HTERT RPE-1 (cell line): Measurements from ENCODE around the gene ANKRD12.
"Not testable (repeated sequence)": the region's sequence is repeated elsewhere in the genome, so short reads cannot be mapped to it uniquely, and the experiment has no call there.

ENCODE experiments used
- in situ Hi-C: fragments of 300-500 bp; cut with MboI; formaldehyde crosslinking; loops from 4 replicates; pipeline ENCODE4 v1.14.3; 2020; ENCODE audit warnings: low sequenced_read_pairs

ANKRD12 gene

DNA sequence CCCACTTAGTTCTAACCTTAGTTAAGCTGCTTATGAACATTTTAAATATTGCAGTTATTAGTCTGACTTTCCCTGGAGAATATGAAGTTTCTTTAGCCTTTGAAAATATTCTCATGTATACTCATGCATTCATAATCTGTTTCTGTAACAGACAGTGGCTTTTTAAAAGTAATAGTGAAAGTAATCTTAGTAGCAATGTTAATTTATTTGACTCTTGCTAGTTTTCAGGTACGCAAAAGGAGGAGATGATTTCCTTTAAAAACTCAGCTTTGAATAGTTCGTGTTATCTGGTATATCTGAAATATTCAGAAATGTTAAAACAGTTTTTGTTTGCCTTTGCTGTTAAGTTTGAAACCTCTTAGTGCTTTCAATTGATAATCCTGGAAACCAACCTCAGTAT is 3.8 kb downstream of the ANKRD12 start:
- in situ Hi-C loops = no loop called here

GRCh38 chr18:9140984-9141383 is 4.4 kb downstream of the ANKRD12 start:
- in situ Hi-C loops = no loop called here

DNA sequence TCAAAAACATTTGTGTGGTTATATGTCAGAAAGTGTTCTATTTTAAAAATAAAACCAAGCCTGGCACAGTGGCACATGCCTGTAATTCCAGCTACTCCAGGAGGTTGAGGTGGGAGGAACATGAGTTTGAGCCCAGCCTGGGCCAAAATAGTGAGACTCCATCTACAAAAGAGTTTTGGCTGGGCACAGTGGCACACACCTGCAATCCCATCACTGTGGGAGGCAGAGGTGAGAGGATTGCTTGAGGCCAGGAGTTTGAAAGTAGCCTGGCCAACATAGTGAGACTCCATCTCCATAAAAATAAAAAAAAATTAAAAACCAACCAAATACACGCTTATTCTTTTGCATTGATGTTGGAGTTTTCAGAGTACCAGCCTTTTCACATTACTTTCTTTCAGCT is 9.6 kb downstream of the ANKRD12 start:
- in situ Hi-C loops = no loop called here

- in situ Hi-C loops = no loop called here
Observed at GRCh38 chr18:9147440-9148202, 11.0 kb downstream of the ANKRD12 start.

DNA sequence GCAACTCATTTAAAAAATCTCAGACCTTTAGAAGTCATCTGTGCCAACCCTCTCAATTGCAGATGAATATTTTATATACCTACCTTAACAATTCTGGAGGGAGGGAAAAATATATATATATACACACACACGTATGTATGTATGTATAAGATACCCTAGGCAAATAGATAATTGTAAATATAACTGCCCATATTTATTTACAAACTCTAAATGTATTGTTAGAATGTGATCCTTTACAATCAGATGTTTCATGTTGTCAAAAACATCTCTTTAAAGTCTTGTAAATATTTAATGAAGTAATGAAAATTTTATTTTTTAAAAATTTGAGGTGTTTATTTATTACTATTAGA is 11.6 kb downstream of the ANKRD12 start:
- in situ Hi-C loops = no loop called here

DNA sequence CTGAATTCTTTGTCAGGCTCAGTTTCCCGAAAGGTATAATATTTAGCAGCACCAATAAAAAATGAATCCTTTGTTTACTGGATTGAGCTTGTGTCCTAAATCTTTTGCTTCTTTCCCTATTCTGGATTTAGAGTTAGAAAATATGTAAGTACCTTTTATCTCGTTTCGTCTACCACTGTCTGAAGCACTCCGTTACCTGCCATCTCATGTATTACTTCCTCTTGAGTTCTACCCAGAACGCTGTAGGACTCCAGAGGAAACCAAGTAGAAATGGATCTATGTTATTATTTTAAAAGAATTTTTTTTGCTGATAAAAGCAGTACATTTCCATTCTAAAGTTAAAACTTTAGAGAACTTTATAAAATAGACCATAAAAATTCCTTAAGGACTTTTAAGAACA is 13.5 kb downstream of the ANKRD12 start:
- in situ Hi-C loops = no loop called here

- in situ Hi-C loops = no loop called here
Observed at GRCh38 chr18:9153256-9153655, 16.7 kb downstream of the ANKRD12 start.

GRCh38 chr18:9156604-9157249 is 20.1 kb downstream of the ANKRD12 start:
- in situ Hi-C loops = no loop called here

DNA sequence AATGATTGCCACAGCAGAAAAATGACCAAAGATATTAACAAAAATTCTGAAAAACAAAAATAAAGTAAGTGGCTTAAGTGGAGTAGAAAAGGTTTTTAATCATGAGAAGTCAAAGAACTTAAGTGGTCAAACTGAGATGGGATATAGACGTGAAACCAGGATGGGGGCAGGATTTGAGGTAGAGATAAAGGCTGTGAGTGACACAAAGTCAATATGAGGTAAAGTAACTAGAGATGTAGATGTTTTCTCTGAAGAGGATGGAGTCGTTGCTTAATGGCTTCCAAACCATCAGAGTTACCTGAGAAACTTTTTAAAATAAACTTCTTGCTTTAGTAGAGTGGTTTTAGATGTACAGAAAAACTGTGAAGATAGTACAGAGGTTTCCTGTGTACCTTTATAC is 21.2 kb downstream of the ANKRD12 start:
- in situ Hi-C loops = no loop called here

DNA sequence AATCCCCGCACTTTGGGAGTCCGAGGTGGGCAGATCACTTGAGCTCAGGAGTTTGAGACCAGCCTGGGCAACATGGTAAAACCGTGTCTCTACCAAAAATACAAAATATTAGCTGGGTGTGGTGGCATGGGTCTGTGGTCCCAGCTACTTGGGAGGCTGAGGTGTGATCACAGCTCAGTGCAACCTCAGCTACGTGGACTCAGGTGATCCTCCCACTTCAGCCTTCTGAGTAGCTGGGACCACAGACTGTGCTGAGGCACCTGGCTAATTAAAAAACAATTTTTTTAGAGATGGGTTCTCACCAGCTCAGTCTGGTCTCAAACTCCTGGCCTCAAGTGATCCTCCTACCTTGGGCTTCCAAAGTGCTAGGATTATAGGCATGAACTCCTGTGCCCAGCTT is 23.4 kb downstream of the ANKRD12 start:
- in situ Hi-C loops = no loop called here

- in situ Hi-C loops = not testable (repeated sequence)
Observed at GRCh38 chr18:9162663-9163062, 26.1 kb downstream of the ANKRD12 start.

GRCh38 chr18:9164149-9164548 is 27.6 kb downstream of the ANKRD12 start:
- in situ Hi-C loops = not testable (repeated sequence)

- in situ Hi-C loops = not testable (repeated sequence)
Observed at GRCh38 chr18:9165883-9166282, 29.3 kb downstream of the ANKRD12 start.

DNA sequence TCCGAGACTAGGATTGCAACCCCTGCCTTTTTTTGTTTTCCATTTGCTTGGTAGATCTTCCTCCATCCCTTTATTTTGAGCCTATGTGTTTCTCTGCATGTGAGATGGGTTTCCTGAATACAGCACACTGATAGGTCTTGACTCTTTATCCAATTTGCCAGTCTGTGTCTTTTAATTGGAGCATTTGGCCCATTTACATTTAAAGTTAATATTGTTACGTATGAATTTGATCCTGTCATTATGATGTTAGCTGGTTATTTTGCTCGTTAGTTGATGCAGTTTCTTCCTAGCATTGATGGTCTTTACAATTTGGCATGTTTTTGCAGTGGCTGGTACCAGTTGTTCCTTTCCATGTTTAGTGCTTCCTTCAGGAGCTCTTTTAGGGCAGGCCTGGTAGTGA is 32.9 kb downstream of the ANKRD12 start:
- in situ Hi-C loops = not testable (repeated sequence)

- in situ Hi-C loops = not testable (repeated sequence)
Observed at GRCh38 chr18:9171919-9172318, 35.3 kb downstream of the ANKRD12 start.

- in situ Hi-C loops = no loop called here
Observed at GRCh38 chr18:9172506-9173127, 36.0 kb downstream of the ANKRD12 start.

GRCh38 chr18:9173770-9174233 is 37.2 kb downstream of the ANKRD12 start:
- in situ Hi-C loops = no loop called here

GRCh38 chr18:9174302-9174701 is 37.7 kb downstream of the ANKRD12 start:
- in situ Hi-C loops = no loop called here

- in situ Hi-C loops = no loop called here
Observed at GRCh38 chr18:9175115-9175514, 38.5 kb downstream of the ANKRD12 start.

DNA sequence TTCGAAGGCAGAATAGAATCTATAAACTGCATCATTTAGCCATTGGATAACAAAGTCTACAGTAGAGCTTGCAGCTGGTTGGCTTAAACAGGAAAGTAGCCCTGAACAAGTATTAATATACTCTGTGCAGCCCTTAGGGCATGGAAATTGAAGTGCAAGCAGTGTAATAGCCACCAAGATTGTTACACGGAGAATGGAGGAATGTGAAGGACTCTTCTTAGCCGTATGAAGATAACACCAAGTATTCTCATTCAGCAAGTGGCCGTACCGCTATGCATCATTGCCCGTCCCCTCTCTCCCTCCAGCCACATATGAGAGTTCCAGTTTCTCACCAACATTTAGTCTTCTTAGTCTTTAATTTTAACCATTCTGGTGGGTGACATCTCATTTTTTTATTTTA is 40.5 kb downstream of the ANKRD12 start:
- in situ Hi-C loops = no loop called here

DNA sequence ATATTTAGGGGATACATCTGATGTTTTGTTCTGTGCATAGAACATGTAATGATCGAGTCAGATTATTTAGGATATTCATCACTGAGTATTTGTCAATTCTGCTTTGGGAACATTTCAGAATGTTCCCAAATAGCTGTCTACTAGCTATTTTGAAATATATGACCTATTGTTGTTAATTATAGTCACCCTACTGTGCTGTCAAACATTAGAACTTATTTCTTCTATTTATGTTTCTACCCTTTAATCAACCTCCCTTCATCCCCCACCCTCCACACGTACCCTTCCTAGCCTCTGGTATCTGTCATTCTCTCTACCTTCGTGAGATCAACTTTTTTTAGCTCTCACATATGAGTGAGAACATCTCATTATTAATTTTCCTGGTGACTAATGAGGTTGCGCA is 40.9 kb downstream of the ANKRD12 start:
- in situ Hi-C loops = no loop called here

- in situ Hi-C loops = no loop called here
Observed at GRCh38 chr18:9178557-9178956, 42.0 kb downstream of the ANKRD12 start.
